ENCODE data around the gene HOXD9. TPM values are rescaled to one million over a fixed set of nuclear protein-coding genes. Genes with fewer than 3 reads are reported as not detected.

The HOXD9 gene
- total and polyA plus RNA-seq, 2 donors (not counting 3 experiments of a cell fraction or from before 2014, with no cell fraction given): 1.9 to 3.5 TPM

- no peak overlapping the region for H3K4me2 ChIP-seq (ENCODE audit: insufficient read depth, low read length)
- no peak overlapping the region for H3K9ac ChIP-seq (replicated peaks; ENCODE audit: extremely low read depth, insufficient read depth, low read length)
- H3K9me3 ChIP-seq (replicated peaks; ENCODE audit: control insufficient read depth, insufficient read depth, low read length): no peaks in the 10 kb centered on the region
- DNase-seq (ENCODE audit: low read depth, low spot score) (no peak), FAIRE-seq (no peak)
- no peaks in the 10 kb centered on the region for H3K36me3 ChIP-seq (ENCODE audit: control insufficient read depth in 2 of 2, extremely low read depth in 1 of 2, insufficient read depth in 2 of 2, low read length in 2 of 2)
- no peaks in the 10 kb centered on the region for H3K79me2 ChIP-seq (ENCODE audit: control insufficient read depth, insufficient read depth, low read length)
- H3K9me1 ChIP-seq (replicated peaks; ENCODE audit: control insufficient read depth, extremely low read depth, insufficient read depth, low read length): no peaks in the 10 kb centered on the region
- no peak for TF ChIP-seq FOS (IDR thresholded peaks at IDR 0.05; ENCODE audit: borderline replicate concordance, insufficient read depth, low read length)
- no peak for TF ChIP-seq MYC (IDR thresholded peaks at IDR 0.05; ENCODE audit: low read depth, low read length)
- no peak for TF ChIP-seq JUN (IDR thresholded peaks at IDR 0.05; ENCODE audit: borderline replicate concordance, insufficient read depth, insufficient read length, low read depth)
- TF ChIP-seq GATA2 (IDR thresholded peaks at IDR 0.05; ENCODE audit: insufficient read depth, insufficient read length, low read depth, low read length): no peak
- no peak for TF ChIP-seq MAX (IDR thresholded peaks at IDR 0.05; ENCODE audit: insufficient read depth, insufficient read length)
- no peak for TF ChIP-seq POLR2AphosphoS5 (IDR thresholded peaks at IDR 0.05; ENCODE audit: insufficient read depth, low read depth, low read length)
- no peak for TF ChIP-seq CTCF (IDR thresholded peaks at IDR 0.05; ENCODE audit: extremely low read depth in 1 of 2, insufficient read depth in 1 of 2, low read depth in 1 of 2, low read length in 2 of 2)
- TF ChIP-seq POLR2A (IDR thresholded peaks at IDR 0.05; ENCODE audit: low read depth, low read length): no peak
- no peak for TF ChIP-seq EZH2 (IDR thresholded peaks at IDR 0.05; ENCODE audit: borderline replicate concordance, low read depth, low read length, severe bottlenecking)
- POLR2A ChIA-PET: no interaction called here
- dilution Hi-C loops (cut with MboI; ENCODE audit: extremely low pct_ligation_motif_present, low sequenced_read_pairs) (no loop called here), intact Hi-C loops (cut with micrococcal nuclease) (no loop called here)
- no peak overlapping the region for H3K4me3 ChIP-seq (replicated peaks in 1 of 3; ENCODE audit: insufficient read depth in 1 of 3, low read depth in 1 of 3, low read length in 3 of 3)
- CTCF ChIA-PET: interaction anchor here (0.8 to 3.4 kb wide), 2 partner anchors 295 to 394 kb away, joined by 3 to 14 read pairs; no protein-coding TSS in a partner anchor
- H3K27me3 ChIP-seq (ENCODE audit: control insufficient read depth in 2 of 2, insufficient read depth in 2 of 2, low read length in 2 of 2): peaks cover 5 to 10% of the 10 kb centered on the region in 2 experiments
- no peaks in the 10 kb centered on the region for H4K20me1 ChIP-seq (replicated peaks; ENCODE audit: control insufficient read depth, extremely low read depth, insufficient read depth, low read length)
- no TSS peak for BruUV-seq (replicated peaks)
- H2AFZ ChIP-seq (ENCODE audit: low read depth, low read length): no peak overlapping the region
- no peak overlapping the region for H3K27ac ChIP-seq (ENCODE audit: insufficient read depth, low read depth, low read length)
- peaks cover 2% of the 10 kb centered on the region for H3K4me1 ChIP-seq (ENCODE audit: control insufficient read depth, extremely low read depth, insufficient read depth, low read length)
Measured at GRCh38 chr2:176160251-176160985, 37.9 kb downstream of the HOXD9 start.

Measured in endothelial cell of umbilical vein (primary cell).